Neuronal stem cell (in vitro differentiated cells): Measurements from ENCODE around the gene SP4.

Source experiments
- DNase-seq: peaks from one replicate; pipeline ENCODE4 v3.0.0-alpha.2; 2013; ENCODE audit warnings: low spot score
- H2AFZ ChIP-seq: one replicate; pipeline ENCODE4 v1.6.1; 2013; ENCODE audit warnings: mild to moderate bottlenecking, low read length, inconsistent platforms
- H2AK5ac ChIP-seq: 2 replicates; pipeline ENCODE4 v1.6.1; 2013; ENCODE audit warnings: low read depth, mild to moderate bottlenecking, inconsistent platforms, low read length, moderate library complexity, mixed read lengths
- H2BK120ac ChIP-seq: 2 replicates; pipeline ENCODE4 v1.6.1; 2013; ENCODE audit warnings: low read depth, mild to moderate bottlenecking, inconsistent platforms, low read length, moderate library complexity, mixed read lengths
- H2BK12ac ChIP-seq: one replicate; pipeline ENCODE4 v1.6.1; 2013; ENCODE audit warnings: low read length, inconsistent platforms
- H2BK15ac ChIP-seq: 2 replicates; pipeline ENCODE4 v1.6.1; 2013; ENCODE audit warnings: mild to moderate bottlenecking, low read length, inconsistent platforms, mixed read lengths
- H2BK5ac ChIP-seq: one replicate; pipeline ENCODE4 v1.6.1; 2013; ENCODE audit warnings: inconsistent platforms, mild to moderate bottlenecking, low read length, moderate library complexity
- H3K14ac ChIP-seq: one replicate; pipeline ENCODE4 v1.6.1; 2013; ENCODE audit warnings: low read length, inconsistent platforms
- H3K18ac ChIP-seq: 2 replicates; pipeline ENCODE4 v1.6.1; 2013; ENCODE audit warnings: low read length, inconsistent platforms
- H3K23ac ChIP-seq: 2 replicates; pipeline ENCODE4 v1.6.1; 2013; ENCODE audit warnings: low read depth, mild to moderate bottlenecking, mixed read lengths, low read length, inconsistent platforms; ENCODE audit not compliant: poor library complexity
- H3K27ac ChIP-seq: replicated peaks from 3 replicates; pipeline ENCODE4 v1.5.1; 2013; ENCODE audit warnings: low read length, inconsistent platforms
- H3K27me3 ChIP-seq, 3 experiments: 2 replicates each; pipeline ENCODE4 v1.6.1; 2013; ENCODE audit warnings: low read length in 3 of 3, mild to moderate bottlenecking in 2 of 3, inconsistent platforms in 1 of 3, low read depth in 1 of 3, mixed read lengths in 1 of 3, moderate library complexity in 1 of 3; ENCODE audit not compliant: control insufficient read depth in 3 of 3, insufficient read depth in 3 of 3
- H3K36me3 ChIP-seq, 2 donors: replicated peaks in 1 of 2; 2 replicates each; pipeline ENCODE4 v1.6.1; 2013; ENCODE audit warnings: low read length in 2 of 2; ENCODE audit not compliant: control insufficient read depth in 2 of 2, insufficient read depth in 2 of 2
- H3K4ac ChIP-seq: 2 replicates; pipeline ENCODE4 v1.6.1; 2013; ENCODE audit warnings: inconsistent platforms, mild to moderate bottlenecking, low read length, moderate library complexity
- H3K4me1 ChIP-seq, 2 donors: 1 replicate in 1 of 2; 2 replicates in 1 of 2; pipeline ENCODE4 v1.6.1; 2013; ENCODE audit warnings: low read length in 2 of 2, low read depth in 1 of 2; ENCODE audit not compliant: control insufficient read depth in 2 of 2, insufficient read depth in 1 of 2
- H3K4me2 ChIP-seq: one replicate; pipeline ENCODE4 v1.6.1; 2013; ENCODE audit warnings: mild to moderate bottlenecking, low read length, inconsistent platforms; ENCODE audit not compliant: insufficient read depth, poor library complexity, severe bottlenecking
- H3K4me3 ChIP-seq, 2 donors: 2 replicates each; pipeline ENCODE4 v1.5.1; 2013; ENCODE audit warnings: low read length in 2 of 2, mild to moderate bottlenecking in 2 of 2, inconsistent platforms in 1 of 2, moderate library complexity in 1 of 2
- H3K79me1 ChIP-seq: one replicate; pipeline ENCODE4 v1.6.1; 2013; ENCODE audit warnings: low read depth, mild to moderate bottlenecking, inconsistent platforms, low read length, moderate library complexity
- H3K9ac ChIP-seq: one replicate; pipeline ENCODE4 v1.6.1; 2013; ENCODE audit warnings: mild to moderate bottlenecking, low read depth, low read length, inconsistent platforms; ENCODE audit not compliant: poor library complexity
- H3K9me3 ChIP-seq, 2 donors: replicated peaks in 1 of 2; 2 replicates each; pipeline versions ENCODE3 to v1.6.1; 2013; ENCODE audit warnings: low read length in 2 of 2, mild to moderate bottlenecking in 2 of 2, inconsistent platforms in 1 of 2, low read depth in 1 of 2, mixed read lengths in 1 of 2, moderate library complexity in 1 of 2; ENCODE audit not compliant: control insufficient read depth in 2 of 2, insufficient read depth in 1 of 2
- H4K8ac ChIP-seq: one replicate; pipeline ENCODE4 v1.6.1; 2013; ENCODE audit warnings: low read depth, mild to moderate bottlenecking, inconsistent platforms, low read length, moderate library complexity
- H4K91ac ChIP-seq: one replicate; pipeline ENCODE4 v1.6.1; 2013; ENCODE audit warnings: low read length, low read depth, mild to moderate bottlenecking, inconsistent platforms; ENCODE audit not compliant: poor library complexity
- WGBS, 2 donors: extraction: QIAGEN DNeasy Blood & Tissue Kit; methylation state at CpG; one replicate each; pipeline ENCODE4 v1.1.7; 2013; ENCODE audit warnings: missing lambda C conversion rate in 2 of 2, mixed read lengths in 1 of 2; ENCODE audit not compliant: insufficient read length in 2 of 2, insufficient replicate concordance in 1 of 2; ENCODE audit errors: extremely low coverage in 2 of 2; 5-methylcytosine and 5-hydroxymethylcytosine counted together

The SP4 gene

GRCh38 chr7:21514062-21514461 is 86.2 kb downstream of the SP4 start:
- H3K27ac ChIP-seq: no peak overlapping the region
- no peak overlapping the region for H2BK12ac ChIP-seq
- H2AFZ ChIP-seq: no peak overlapping the region
- H3K79me1 ChIP-seq: no peaks in the 10 kb centered on the region
- no peak overlapping the region for H3K4me2 ChIP-seq
- no peak overlapping the region for H2BK5ac ChIP-seq
- no peak overlapping the region for H4K8ac ChIP-seq
- H3K14ac ChIP-seq: no peak overlapping the region
- no peaks in the 10 kb centered on the region for H3K9me3 ChIP-seq
- no peak overlapping the region for H2BK15ac ChIP-seq
- no peak overlapping the region for H3K4me3 ChIP-seq
- H3K4ac ChIP-seq: no peak overlapping the region
- H2AK5ac ChIP-seq: no peak overlapping the region
- no peak overlapping the region for H3K18ac ChIP-seq
- H3K23ac ChIP-seq: no peak overlapping the region
- no peaks in the 10 kb centered on the region for H3K4me1 ChIP-seq
- H3K36me3 ChIP-seq: peaks cover 0 to 16% of the 10 kb centered on the region in 2 donors
- no peak overlapping the region for H3K9ac ChIP-seq
- DNase-seq: no peak
- H3K27me3 ChIP-seq: no peaks in the 10 kb centered on the region
- H2BK120ac ChIP-seq: no peak overlapping the region
- no peak overlapping the region for H4K91ac ChIP-seq

- H3K9me3 ChIP-seq: peaks cover 3 to 7% of the 10 kb centered on the region in 2 donors
- no peak overlapping the region for H2BK5ac ChIP-seq
- no peaks in the 10 kb centered on the region for H3K79me1 ChIP-seq
- no peak overlapping the region for H3K27ac ChIP-seq
- no peak overlapping the region for H2BK12ac ChIP-seq
- H3K23ac ChIP-seq: no peak overlapping the region
- no peak overlapping the region for H4K8ac ChIP-seq
- H2AFZ ChIP-seq: no peak overlapping the region
- no peak overlapping the region for H3K4me3 ChIP-seq
- no peak overlapping the region for H3K4me2 ChIP-seq
- H2AK5ac ChIP-seq: no peak overlapping the region
- WGBS, 2 donors: no CpG with 5 or more reads among the region's 1 CpG
- no peak overlapping the region for H3K18ac ChIP-seq
- no peak overlapping the region for H3K4ac ChIP-seq
- no peaks in the 10 kb centered on the region for H3K27me3 ChIP-seq
- H3K9ac ChIP-seq: no peak overlapping the region
- no peak overlapping the region for H3K14ac ChIP-seq
- H2BK120ac ChIP-seq: no peak overlapping the region
- no peak overlapping the region for H2BK15ac ChIP-seq
- no peak for DNase-seq
- H4K91ac ChIP-seq: no peak overlapping the region
- H3K36me3 ChIP-seq: no peaks in the 10 kb centered on the region
- no peaks in the 10 kb centered on the region for H3K4me1 ChIP-seq
Measured at GRCh38 chr7:21524680-21525079, 96.8 kb downstream of the SP4 start.

- H2BK15ac ChIP-seq: no peak overlapping the region
- H3K4me2 ChIP-seq: no peak overlapping the region
- no peak overlapping the region for H3K18ac ChIP-seq
- no peak overlapping the region for H3K27ac ChIP-seq
- no peak overlapping the region for H2AFZ ChIP-seq
- H3K4me1 ChIP-seq: no peaks in the 10 kb centered on the region
- no peak overlapping the region for H3K23ac ChIP-seq
- H3K14ac ChIP-seq: no peak overlapping the region
- H4K8ac ChIP-seq: no peak overlapping the region
- H3K36me3 ChIP-seq: no peaks in the 10 kb centered on the region
- no peaks in the 10 kb centered on the region for H3K79me1 ChIP-seq
- no peak for DNase-seq
- H4K91ac ChIP-seq: no peak overlapping the region
- no peak overlapping the region for H2BK12ac ChIP-seq
- H2BK5ac ChIP-seq: no peak overlapping the region
- no peak overlapping the region for H2BK120ac ChIP-seq
- no peaks in the 10 kb centered on the region for H3K27me3 ChIP-seq
- no peak overlapping the region for H3K4ac ChIP-seq
- H3K9me3 ChIP-seq: peaks cover 3 to 7% of the 10 kb centered on the region in 2 donors
- H3K9ac ChIP-seq: no peak overlapping the region
- H2AK5ac ChIP-seq: no peak overlapping the region
- no peak overlapping the region for H3K4me3 ChIP-seq
Measured at GRCh38 chr7:21526007-21526406, 98.1 kb downstream of the SP4 start.

GRCh38 chr7:21526448-21526847 is 98.6 kb downstream of the SP4 start:
- H3K9me3 ChIP-seq: peaks cover 3 to 7% of the 10 kb centered on the region in 2 donors
- H3K79me1 ChIP-seq: no peaks in the 10 kb centered on the region
- H2BK5ac ChIP-seq: no peak overlapping the region
- H3K4me1 ChIP-seq: no peaks in the 10 kb centered on the region
- H3K9ac ChIP-seq: no peak overlapping the region
- H2BK12ac ChIP-seq: no peak overlapping the region
- H3K27ac ChIP-seq: no peak overlapping the region
- H3K27me3 ChIP-seq: no peaks in the 10 kb centered on the region
- no peak overlapping the region for H2AFZ ChIP-seq
- no peak overlapping the region for H4K8ac ChIP-seq
- no peak overlapping the region for H3K18ac ChIP-seq
- WGBS, 2 donors: no CpG with 5 or more reads among the region's 3 CpGs
- H2AK5ac ChIP-seq: no peak overlapping the region
- DNase-seq: no peak
- H3K36me3 ChIP-seq: no peaks in the 10 kb centered on the region
- H3K4me2 ChIP-seq: no peak overlapping the region
- no peak overlapping the region for H3K4me3 ChIP-seq
- H3K23ac ChIP-seq: no peak overlapping the region
- no peak overlapping the region for H4K91ac ChIP-seq
- H2BK15ac ChIP-seq: no peak overlapping the region
- H3K14ac ChIP-seq: no peak overlapping the region
- H2BK120ac ChIP-seq: no peak overlapping the region
- no peak overlapping the region for H3K4ac ChIP-seq
